ENCODE data around the gene DCP2. TPM values are rescaled to one million over a fixed set of nuclear protein-coding genes. Genes with fewer than 3 reads are reported as not detected.

The DCP2 gene
- polyA plus RNA-seq, 1 donor from 2014 or later, result 26.2 TPM

- no peaks in the 10 kb centered on the region for H3K79me2 ChIP-seq (replicated peaks; ENCODE audit: insufficient read depth, low read length)
- H2AFZ ChIP-seq (ENCODE audit: low read depth, low read length), result no peak overlapping the region
- no peak overlapping the region for H3K4me3 ChIP-seq (ENCODE audit: low read length)
- no peaks in the 10 kb centered on the region for H4K20me1 ChIP-seq (ENCODE audit: insufficient read depth)
- H3K9me3 ChIP-seq (ENCODE audit: low read length), result no peaks in the 10 kb centered on the region
- TF ChIP-seq MXI1 (conservative IDR thresholded peaks at IDR 0.05; ENCODE audit: poor library complexity, severe bottlenecking), result no peak
- no peak for TF ChIP-seq EZH2 (IDR thresholded peaks at IDR 0.05; ENCODE audit: borderline replicate concordance, insufficient read depth, low read length, poor library complexity, severe bottlenecking)
- no peak for TF ChIP-seq REST (IDR thresholded peaks at IDR 0.05; ENCODE audit: borderline replicate concordance)
- TF ChIP-seq SMC3 (conservative IDR thresholded peaks at IDR 0.05; ENCODE audit: poor library complexity), result no peak
- TF ChIP-seq EP300 (conservative IDR thresholded peaks at IDR 0.05; ENCODE audit: poor library complexity, severe bottlenecking), result no peak
- no peak for TF ChIP-seq TAF1 (IDR thresholded peaks at IDR 0.05; ENCODE audit: low read depth)
- TF ChIP-seq CTCF (IDR thresholded peaks at IDR 0.05; ENCODE audit: poor library complexity, severe bottlenecking), result no peak
- TF ChIP-seq RAD21 (conservative IDR thresholded peaks at IDR 0.05), result no peak
- no peak for TF ChIP-seq POLR2AphosphoS5 (IDR thresholded peaks at IDR 0.05)
- H3F3A ChIP-seq (ENCODE audit: insufficient read depth, low read length, poor library complexity, severe bottlenecking), result no peaks in the 10 kb centered on the region
- H3K27me3 ChIP-seq (ENCODE audit: insufficient read depth, low read depth, low read length), result no peaks in the 10 kb centered on the region
- H3K9ac ChIP-seq (ENCODE audit: low read length), result no peak overlapping the region
- H3K36me3 ChIP-seq (ENCODE audit: insufficient read depth, low read length), result no peaks in the 10 kb centered on the region
- H3K9me2 ChIP-seq (ENCODE audit: insufficient read depth, low read length), result no peaks in the 10 kb centered on the region
- no peak overlapping the region for H3K27ac ChIP-seq (ENCODE audit: low read length)
- no peak overlapping the region for H3K4me2 ChIP-seq (ENCODE audit: low read length)
Measured at GRCh38 chr5:112951124-112951702, 25.4 kb upstream of the DCP2 start.

- Histone ChIP-seq H3F3A (ENCODE audit: insufficient read depth, low read length, poor library complexity, severe bottlenecking) (no peaks in the 10 kb centered on the region), H3K27me3 (ENCODE audit: insufficient read depth, low read depth, low read length) (no peaks in the 10 kb centered on the region), H3K9me2 (ENCODE audit: insufficient read depth, low read length) (no peaks in the 10 kb centered on the region), H3K27ac (ENCODE audit: low read length) (no peak overlapping the region), H3K9me3 (ENCODE audit: low read length) (no peaks in the 10 kb centered on the region), H2AFZ (ENCODE audit: low read depth, low read length) (no peak overlapping the region), H3K79me2 (replicated peaks; ENCODE audit: insufficient read depth, low read length) (no peaks in the 10 kb centered on the region), H3K36me3 (ENCODE audit: insufficient read depth, low read length) (no peaks in the 10 kb centered on the region), H3K9ac (ENCODE audit: low read length) (no peak overlapping the region), H4K20me1 (ENCODE audit: insufficient read depth) (no peaks in the 10 kb centered on the region), H3K4me3 (ENCODE audit: low read length) (no peak overlapping the region), H3K4me2 (ENCODE audit: low read length) (no peak overlapping the region)
- no peak for TF ChIP-seq POLR2AphosphoS5 (IDR thresholded peaks at IDR 0.05)
- no peak for TF ChIP-seq CTCF (IDR thresholded peaks at IDR 0.05; ENCODE audit: poor library complexity, severe bottlenecking)
- TF ChIP-seq SMC3 (conservative IDR thresholded peaks at IDR 0.05; ENCODE audit: poor library complexity), result no peak
- TF ChIP-seq TAF1 (IDR thresholded peaks at IDR 0.05; ENCODE audit: low read depth), result no peak
- no peak for TF ChIP-seq EP300 (conservative IDR thresholded peaks at IDR 0.05; ENCODE audit: poor library complexity, severe bottlenecking)
- no peak for TF ChIP-seq MXI1 (conservative IDR thresholded peaks at IDR 0.05; ENCODE audit: poor library complexity, severe bottlenecking)
- TF ChIP-seq EZH2 (IDR thresholded peaks at IDR 0.05; ENCODE audit: borderline replicate concordance, insufficient read depth, low read length, poor library complexity, severe bottlenecking), result no peak
- no peak for TF ChIP-seq RAD21 (conservative IDR thresholded peaks at IDR 0.05)
- no peak for TF ChIP-seq REST (IDR thresholded peaks at IDR 0.05; ENCODE audit: borderline replicate concordance)
Measured at GRCh38 chr5:112956606-112957005, 20.0 kb upstream of the DCP2 start.

Data from neural cell (in vitro differentiated cells).